ENCODE measurements around the gene AMBRA1. TPM values are rescaled to one million over a fixed set of nuclear protein-coding genes. Genes with fewer than 3 reads are reported as not detected.

The AMBRA1 gene
- total RNA-seq, 1 donor from 2014 or later = 33.9 TPM

GRCh38 chr11:46535688-46536087 lies 58.1 kb downstream of the AMBRA1 start:
- Histone ChIP-seq H3K27me3 (no peaks in the 10 kb centered on the region), H3K36me3 (peaks cover 19% of the 10 kb centered on the region), H3K4me3 (no peak overlapping the region), H3K4me1 (peaks cover 11% of the 10 kb centered on the region), H3K9me3 (no peaks in the 10 kb centered on the region), H3K27ac (no peak overlapping the region)
- intact Hi-C loops (cut with DNase I) = loop anchor here (10.0 kb wide), 1 partner anchor 141 kb away; the partner anchor contains the start of gene CHRM4
- DNase-seq (no peak), ATAC-seq (no peak)
- TF ChIP-seq CTCF (IDR thresholded peaks at IDR 0.05) = no peak

GRCh38 chr11:46534711-46535110 lies 59.1 kb downstream of the AMBRA1 start:
- H3K9me3 ChIP-seq = no peaks in the 10 kb centered on the region
- H3K27ac ChIP-seq = no peak overlapping the region
- no peak overlapping the region for H3K4me3 ChIP-seq
- DNase-seq (no peak), ATAC-seq (peak; percentile 46)
- TF ChIP-seq CTCF (IDR thresholded peaks at IDR 0.05) = no peak
- no peaks in the 10 kb centered on the region for H3K27me3 ChIP-seq
- H3K36me3 ChIP-seq = peaks cover 9% of the 10 kb centered on the region
- intact Hi-C loops (cut with DNase I) = loop anchor here (10.0 kb wide), 1 partner anchor 140 kb away; the partner anchor contains the start of gene CHRM4
- H3K4me1 ChIP-seq = peaks cover 12% of the 10 kb centered on the region

GRCh38 chr11:46533396-46534100 lies 60.3 kb downstream of the AMBRA1 start:
- no peaks in the 10 kb centered on the region for H3K27me3 ChIP-seq
- ATAC-seq (no peak), DNase-seq (no peak)
- no peak for TF ChIP-seq CTCF (IDR thresholded peaks at IDR 0.05)
- intact Hi-C loops (cut with DNase I) = loop anchor here (10.0 kb wide), 1 partner anchor 139 kb away; the partner anchor contains the start of gene CHRM4
- no peak overlapping the region for H3K27ac ChIP-seq
- no peak overlapping the region for H3K4me3 ChIP-seq
- H3K9me3 ChIP-seq = no peaks in the 10 kb centered on the region
- peaks cover 24% of the 10 kb centered on the region for H3K4me1 ChIP-seq
- peaks cover under 1% of the 10 kb centered on the region for H3K36me3 ChIP-seq

- ATAC-seq (no peak), DNase-seq (no peak)
- H3K36me3 ChIP-seq = no peaks in the 10 kb centered on the region
- no peak overlapping the region for H3K4me3 ChIP-seq
- H3K9me3 ChIP-seq = no peaks in the 10 kb centered on the region
- no peaks in the 10 kb centered on the region for H3K27me3 ChIP-seq
- no peak overlapping the region for H3K27ac ChIP-seq
- peaks cover 22% of the 10 kb centered on the region for H3K4me1 ChIP-seq
- intact Hi-C loops (cut with DNase I) = loop anchor here (10.0 kb wide), 1 partner anchor 135 kb away; the partner anchor contains the start of gene CHRM4
- no peak for TF ChIP-seq CTCF (IDR thresholded peaks at IDR 0.05)
Observed at GRCh38 chr11:46529928-46530574, 63.8 kb downstream of the AMBRA1 start.

- TF ChIP-seq CTCF (IDR thresholded peaks at IDR 0.05) = peak; percentile 95
- Histone ChIP-seq H3K27ac (no peak overlapping the region), H3K9me3 (no peaks in the 10 kb centered on the region), H3K27me3 (no peaks in the 10 kb centered on the region), H3K36me3 (no peaks in the 10 kb centered on the region), H3K4me1 (peaks cover 17% of the 10 kb centered on the region), H3K4me3 (no peak overlapping the region)
- ATAC-seq (peak; percentile 95), DNase-seq (peak; percentile 67)
- intact Hi-C loops (cut with DNase I) = no loop called here
Observed at GRCh38 chr11:46529095-46529905, 64.5 kb downstream of the AMBRA1 start.

All from upper lobe of right lung (tissue), 1 donor.